MCF 10A (cell line): ENCODE measurements around the gene MDGA2. TPM values are rescaled to one million over a fixed set of nuclear protein-coding genes. Genes with fewer than 3 reads are reported as not detected.

Experiments
- BruUV-seq: library from RNA; stranded (reverse); fragments of 400-500 nt; replicated peaks from 2 replicates; lab custom pipeline; 2021; lab: Mats Ljungman, UMichigan
- CTCF ChIA-PET: fragments of 300-600 bp; sonication (Branson Sonifier 250); formaldehyde crosslinking; extraction: SDS; loops from one replicate; lab custom pipeline; 2021; ENCODE audit warnings: antibody characterized with exemption, inconsistent platforms; lab: Yijun Ruan, JAX
- POLR2A ChIA-PET: fragments of 300-600, 350-650 bp; sonication (Branson Sonifier 250); formaldehyde crosslinking; extraction: SDS; loops from one replicate; lab custom pipeline; 2020; ENCODE audit warnings: antibody characterized with exemption, inconsistent platforms; lab: Yijun Ruan, JAX
- DNase-seq: peaks from one replicate; pipeline ENCODE4 v3.0.0-alpha.2; 2018; ENCODE audit not compliant: unreplicated experiment
- H3K27ac Mint-ChIP-seq: one replicate; pipeline ENCODE4 v1.8.0; 2022; ENCODE audit warnings: mild to moderate bottlenecking, low read depth, mixed read lengths; ENCODE audit not compliant: unreplicated experiment
- H3K27me3 Mint-ChIP-seq: one replicate; pipeline ENCODE4 v1.8.0; 2022; ENCODE audit warnings: mixed read lengths; ENCODE audit not compliant: insufficient read depth, unreplicated experiment
- H3K36me3 Mint-ChIP-seq: one replicate; pipeline ENCODE4 v1.8.0; 2022; ENCODE audit warnings: mild to moderate bottlenecking, moderate library complexity, mixed read lengths; ENCODE audit not compliant: insufficient read depth, unreplicated experiment
- H3K4me1 Mint-ChIP-seq: one replicate; pipeline ENCODE4 v1.8.0; 2022; ENCODE audit warnings: mixed read lengths; ENCODE audit not compliant: insufficient read depth, unreplicated experiment
- H3K4me3 Mint-ChIP-seq: one replicate; pipeline ENCODE4 v1.8.0; 2022; ENCODE audit warnings: mild to moderate bottlenecking, moderate library complexity, mixed read lengths; ENCODE audit not compliant: unreplicated experiment
- H3K9me3 Mint-ChIP-seq: one replicate; pipeline ENCODE4 v1.8.0; 2022; ENCODE audit warnings: mixed read lengths; ENCODE audit not compliant: unreplicated experiment
- intact Hi-C: fragments of 100-400 bp; cut with micrococcal nuclease; formaldehyde crosslinking; loops from 2 replicates; pipeline ENCODE4 v1.14.1; 2022
- total RNA-seq: library from RNA; stranded (reverse); gene quantifications from 2 replicates; pipeline ENCODE4 v1.2.3, GENCODE V29; 2022
- TF ChIP-seq, protein P1 (sequence below): fragments of 200-600 bp; IDR thresholded peaks from one replicate; pipeline ENCODE4 v1.8.0; 2022; ENCODE audit warnings: antibody characterized with exemption, mild to moderate bottlenecking; ENCODE audit not compliant: unreplicated experiment

Gene MDGA2
- total RNA-seq, 1 experiment from 2014 or later = not detected

DNA sequence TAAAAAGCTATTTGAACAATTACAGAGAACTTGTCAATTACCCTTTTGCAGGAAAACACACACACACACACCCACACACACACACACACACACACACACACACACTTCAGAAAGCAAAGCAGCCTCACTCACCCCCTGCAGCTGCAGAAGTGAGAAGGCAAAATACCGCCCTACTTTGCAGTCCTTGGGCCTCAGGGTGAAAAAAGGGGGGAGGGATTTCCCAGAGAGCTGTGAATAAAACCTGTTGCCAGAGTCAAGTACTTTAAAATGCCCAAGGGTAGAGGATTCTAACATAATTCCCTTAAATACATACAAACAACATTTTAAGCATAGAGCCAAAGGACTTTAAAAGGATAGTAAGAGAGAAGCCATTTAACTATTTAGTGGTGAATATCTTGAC lies 285.9 kb downstream of the MDGA2 start:
- ChIA-PET POLR2A (no interaction called here), CTCF (no interaction called here)
- intact Hi-C loops = no loop called here
- Mint-ChIP-seq H3K4me1 (no peaks in the 10 kb centered on the region), H3K36me3 (no peaks in the 10 kb centered on the region), H3K9me3 (no peaks in the 10 kb centered on the region), H3K27me3 (peaks cover 71% of the 10 kb centered on the region), H3K27ac (no peak overlapping the region), H3K4me3 (no peak overlapping the region)
- DNase-seq = no peak
- TF ChIP-seq, protein P1, sequence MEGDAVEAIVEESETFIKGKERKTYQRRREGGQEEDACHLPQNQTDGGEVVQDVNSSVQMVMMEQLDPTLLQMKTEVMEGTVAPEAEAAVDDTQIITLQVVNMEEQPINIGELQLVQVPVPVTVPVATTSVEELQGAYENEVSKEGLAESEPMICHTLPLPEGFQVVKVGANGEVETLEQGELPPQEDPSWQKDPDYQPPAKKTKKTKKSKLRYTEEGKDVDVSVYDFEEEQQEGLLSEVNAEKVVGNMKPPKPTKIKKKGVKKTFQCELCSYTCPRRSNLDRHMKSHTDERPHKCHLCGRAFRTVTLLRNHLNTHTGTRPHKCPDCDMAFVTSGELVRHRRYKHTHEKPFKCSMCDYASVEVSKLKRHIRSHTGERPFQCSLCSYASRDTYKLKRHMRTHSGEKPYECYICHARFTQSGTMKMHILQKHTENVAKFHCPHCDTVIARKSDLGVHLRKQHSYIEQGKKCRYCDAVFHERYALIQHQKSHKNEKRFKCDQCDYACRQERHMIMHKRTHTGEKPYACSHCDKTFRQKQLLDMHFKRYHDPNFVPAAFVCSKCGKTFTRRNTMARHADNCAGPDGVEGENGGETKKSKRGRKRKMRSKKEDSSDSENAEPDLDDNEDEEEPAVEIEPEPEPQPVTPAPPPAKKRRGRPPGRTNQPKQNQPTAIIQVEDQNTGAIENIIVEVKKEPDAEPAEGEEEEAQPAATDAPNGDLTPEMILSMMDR = no peak
- BruUV-seq = no TSS peak

DNA sequence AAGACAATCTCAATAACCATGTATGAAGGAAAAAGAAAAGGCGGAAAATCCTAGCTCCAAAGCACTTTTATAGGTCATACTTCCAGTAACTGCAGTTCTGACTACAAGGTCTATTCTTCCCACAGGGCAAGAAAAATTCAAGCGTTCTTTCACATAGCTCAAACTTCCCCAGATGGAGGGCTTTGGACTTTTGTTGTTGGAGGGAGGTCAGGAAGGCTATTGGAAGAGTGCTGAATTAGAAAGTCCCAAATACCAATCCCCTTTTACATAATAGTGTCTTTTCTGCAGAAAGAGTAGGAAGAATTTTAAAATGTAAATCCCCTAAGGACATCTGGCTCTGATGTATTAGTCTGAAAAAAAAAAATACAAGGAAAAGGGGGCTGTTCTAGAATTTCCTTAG lies 309.4 kb downstream of the MDGA2 start:
- H3K27me3 Mint-ChIP-seq = peaks cover 52% of the 10 kb centered on the region
- intact Hi-C loops = no loop called here
- TF ChIP-seq, protein P1 = no peak
- no peak overlapping the region for H3K27ac Mint-ChIP-seq
- no TSS peak for BruUV-seq
- no peaks in the 10 kb centered on the region for H3K36me3 Mint-ChIP-seq
- H3K4me1 Mint-ChIP-seq = no peaks in the 10 kb centered on the region
- H3K9me3 Mint-ChIP-seq = no peaks in the 10 kb centered on the region
- ChIA-PET CTCF (no interaction called here), POLR2A (no interaction called here)
- no peak overlapping the region for H3K4me3 Mint-ChIP-seq
- DNase-seq = no peak

DNA sequence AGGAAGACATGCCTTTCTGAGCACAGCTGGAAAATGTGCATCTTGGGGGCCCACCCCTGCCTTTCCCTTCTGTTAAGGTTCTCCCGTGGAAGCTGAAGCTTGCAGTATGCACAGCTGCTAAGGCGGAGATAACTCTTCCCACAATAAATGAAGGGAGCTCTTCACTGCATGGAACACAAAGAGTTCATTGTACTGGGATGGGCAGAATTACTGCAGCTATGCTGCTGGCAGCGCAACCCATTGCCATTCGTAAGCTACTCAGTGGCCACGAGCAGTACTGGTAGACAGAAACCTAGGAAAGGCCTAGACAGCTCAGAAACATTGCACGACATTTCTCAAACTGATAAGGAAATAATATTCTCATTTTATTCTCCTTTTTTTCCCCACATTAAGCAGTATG lies 310.2 kb downstream of the MDGA2 start:
- CTCF ChIA-PET = no interaction called here
- DNase-seq = no peak
- Mint-ChIP-seq H3K27ac (no peak overlapping the region), H3K9me3 (no peaks in the 10 kb centered on the region), H3K27me3 (peaks cover 52% of the 10 kb centered on the region), H3K36me3 (no peaks in the 10 kb centered on the region), H3K4me1 (no peaks in the 10 kb centered on the region), H3K4me3 (no peak overlapping the region)
- TF ChIP-seq, protein P1 = no peak
- no TSS peak for BruUV-seq
- POLR2A ChIA-PET = no interaction called here
- intact Hi-C loops = no loop called here

DNA sequence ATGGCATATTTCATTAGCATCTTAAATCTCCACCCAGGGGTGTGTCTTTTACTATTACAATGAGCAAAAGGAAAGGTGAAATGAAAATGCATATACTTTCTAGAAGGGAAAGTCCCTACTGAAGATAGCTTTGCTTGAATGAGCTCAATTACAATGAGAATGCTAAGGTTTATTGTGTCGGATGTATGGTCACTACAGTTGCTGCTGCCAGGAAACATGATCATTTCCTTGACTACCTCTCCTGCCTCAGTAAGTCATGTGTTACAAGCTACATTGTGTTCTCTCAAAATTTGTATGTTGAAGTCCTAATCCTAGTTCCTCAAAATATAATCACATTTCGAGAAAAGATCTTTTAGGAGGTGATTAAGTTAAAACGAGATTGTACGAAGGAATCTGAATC lies 322.2 kb downstream of the MDGA2 start:
- no peak overlapping the region for H3K4me3 Mint-ChIP-seq
- H3K4me1 Mint-ChIP-seq = no peaks in the 10 kb centered on the region
- H3K27ac Mint-ChIP-seq = no peak overlapping the region
- TF ChIP-seq, protein P1 = no peak
- no peak for DNase-seq
- CTCF ChIA-PET = no interaction called here
- no TSS peak for BruUV-seq
- intact Hi-C loops = no loop called here
- no peaks in the 10 kb centered on the region for H3K36me3 Mint-ChIP-seq
- H3K9me3 Mint-ChIP-seq = no peaks in the 10 kb centered on the region
- peaks cover 26% of the 10 kb centered on the region for H3K27me3 Mint-ChIP-seq
- POLR2A ChIA-PET = no interaction called here
